Fibroblast of lung (primary cell): ENCODE results near the gene NDRG3. TPM values are rescaled to one million over a fixed set of nuclear protein-coding genes. Genes with fewer than 3 reads are reported as not detected.

Experiments
- DNase-seq, 2 donors: peaks; one replicate each; pipeline versions ENCODE4 v3.0.0 to v3.0.0-alpha.2; 2010; ENCODE audit warnings: low read depth in 2 of 2
- H2AFZ ChIP-seq: 2 replicates; pipeline ENCODE4 v1.5.1; 2012; ENCODE audit warnings: low read length, control low read depth, inconsistent platforms
- H3K27ac ChIP-seq: 2 replicates; pipeline ENCODE4 v1.5.1; 2011; ENCODE audit warnings: low read length, control low read depth; ENCODE audit not compliant: insufficient read depth
- H3K27me3 ChIP-seq: 2 replicates; pipeline ENCODE4 v1.5.1; 2011; ENCODE audit warnings: mild to moderate bottlenecking, low read length; ENCODE audit not compliant: control insufficient read depth, insufficient read depth
- H3K36me3 ChIP-seq: 2 replicates; pipeline ENCODE4 v1.5.1; 2011; ENCODE audit warnings: low read length; ENCODE audit not compliant: control insufficient read depth, insufficient read depth
- H3K4me1 ChIP-seq: 2 replicates; pipeline ENCODE4 v1.5.1; 2011; ENCODE audit warnings: low read length; ENCODE audit not compliant: control insufficient read depth, insufficient read depth; ENCODE audit errors: extremely low read depth
- H3K4me2 ChIP-seq: 2 replicates; pipeline ENCODE4 v1.5.1; 2011; ENCODE audit warnings: low read length, control low read depth; ENCODE audit not compliant: insufficient read depth; ENCODE audit errors: extremely low read depth
- H3K4me3 ChIP-seq, 4 experiments: fragments of 200-600 bp in 1 of 4; sonication (generic) in 1 of 4; replicated peaks in 1 of 4; 2 replicates each; pipeline ENCODE4 v1.5.1; 2011 to 2016; ENCODE audit warnings: low read length in 4 of 4, low read depth in 3 of 4, mild to moderate bottlenecking in 3 of 4, control low read depth in 2 of 4, inconsistent platforms in 1 of 4, mixed read lengths in 1 of 4; ENCODE audit not compliant: insufficient read depth in 1 of 4; ENCODE audit errors: control extremely low read depth in 1 of 4
- H3K79me2 ChIP-seq: 2 replicates; pipeline ENCODE4 v1.5.1; 2012; ENCODE audit warnings: mild to moderate bottlenecking, low read length, inconsistent platforms; ENCODE audit not compliant: control insufficient read depth, insufficient read depth
- H3K9ac ChIP-seq: 2 replicates; pipeline ENCODE4 v1.5.1; 2011; ENCODE audit warnings: mild to moderate bottlenecking, low read length, control low read depth; ENCODE audit not compliant: insufficient read depth
- H3K9me3 ChIP-seq: 2 replicates; pipeline ENCODE4 v1.5.1; 2012; ENCODE audit warnings: low read depth, low read length; ENCODE audit not compliant: control insufficient read depth, insufficient read depth
- H4K20me1 ChIP-seq: 2 replicates; pipeline ENCODE4 v1.5.1; 2011; ENCODE audit warnings: low read length; ENCODE audit not compliant: control insufficient read depth, insufficient read depth; ENCODE audit errors: extremely low read depth
- EZH2 ChIP-seq: IDR thresholded peaks from 2 replicates; pipeline ENCODE4 v1.5.1; 2012; ENCODE audit warnings: low read length, control low read depth, mild to moderate bottlenecking; ENCODE audit errors: missing control alignments
- polyA plus RNA-seq, 2 donors: library from polyadenylated mRNA; depleted of rRNA in 1 of 2; stranded (reverse) in 1 of 2; unstranded in 1 of 2; fragments of >200 nt; gene quantifications; 2 replicates each; pipeline ENCODE4 v1.2.1, GENCODE V29; 2011 to 2012; ENCODE audit warnings: missing spikeins in 1 of 2
- total RNA-seq: library from RNA; depleted of rRNA; stranded (reverse); fragments of >200 nt; gene quantifications from 2 replicates; pipeline ENCODE4 v1.2.1, GENCODE V29; 2014
- TF ChIP-seq, protein P1 (sequence below), 2 donors: IDR thresholded peaks in 1 of 2; conservative IDR thresholded peaks in 1 of 2; 1 replicate in 1 of 2; 2 replicates in 1 of 2; pipeline ENCODE4 v1.5.1; 2011 to 2012; ENCODE audit warnings: low read length in 2 of 2, control low read depth in 1 of 2, inconsistent platforms in 1 of 2, low read depth in 1 of 2, mild to moderate bottlenecking in 1 of 2

NDRG3 gene
- total and polyA plus RNA-seq, 2 donors (not counting 1 experiment from before 2014, with no cell fraction given), result 37.8 TPM

DNA sequence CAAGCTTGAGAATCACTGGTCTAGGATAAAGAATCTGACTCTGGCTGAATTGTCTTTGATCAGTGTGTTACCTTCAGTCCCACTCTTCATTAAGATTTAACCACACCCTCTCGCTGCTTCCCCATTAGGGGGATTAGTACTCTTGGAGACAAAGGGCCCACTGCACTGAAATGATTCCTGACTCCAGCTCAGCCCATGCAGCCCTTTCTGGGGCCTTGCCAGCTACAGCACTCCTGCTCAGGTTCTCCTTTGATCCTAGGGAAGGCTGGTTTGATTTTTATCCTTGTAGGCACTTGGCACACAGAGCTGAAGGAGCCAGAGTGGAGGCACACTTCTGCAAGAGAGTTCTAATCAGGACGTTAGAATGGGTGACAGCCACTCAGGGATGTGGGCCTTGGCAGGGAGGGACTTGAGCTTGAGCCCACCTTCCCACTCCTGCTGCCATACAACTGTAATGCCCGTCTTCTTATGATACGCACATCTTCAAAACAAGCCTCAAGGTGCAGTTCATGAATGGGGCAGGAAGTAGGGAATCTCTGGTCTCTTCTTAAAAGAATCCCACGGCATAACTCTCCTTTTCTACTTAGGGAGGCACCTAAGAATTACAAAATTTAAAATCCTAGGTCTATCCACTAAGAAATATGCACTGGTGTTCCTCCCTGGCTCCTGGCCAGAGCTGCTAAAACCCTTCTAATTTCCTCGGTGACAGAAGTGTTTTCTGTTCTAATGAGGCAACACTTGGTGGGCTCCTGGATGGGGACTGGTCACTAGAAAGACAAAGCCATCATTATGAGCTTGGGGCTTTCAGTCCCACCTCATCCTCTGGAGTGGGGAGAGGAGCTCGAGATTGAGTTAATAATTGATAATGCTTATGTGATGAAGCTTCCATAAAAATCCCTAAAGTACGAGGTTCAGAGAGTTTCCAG lies 98.4 kb downstream of the NDRG3 start:
- no peak overlapping the region for H3K4me2 ChIP-seq
- no peaks in the 10 kb centered on the region for H4K20me1 ChIP-seq
- no peak for TF ChIP-seq EZH2
- TF ChIP-seq, protein P1, sequence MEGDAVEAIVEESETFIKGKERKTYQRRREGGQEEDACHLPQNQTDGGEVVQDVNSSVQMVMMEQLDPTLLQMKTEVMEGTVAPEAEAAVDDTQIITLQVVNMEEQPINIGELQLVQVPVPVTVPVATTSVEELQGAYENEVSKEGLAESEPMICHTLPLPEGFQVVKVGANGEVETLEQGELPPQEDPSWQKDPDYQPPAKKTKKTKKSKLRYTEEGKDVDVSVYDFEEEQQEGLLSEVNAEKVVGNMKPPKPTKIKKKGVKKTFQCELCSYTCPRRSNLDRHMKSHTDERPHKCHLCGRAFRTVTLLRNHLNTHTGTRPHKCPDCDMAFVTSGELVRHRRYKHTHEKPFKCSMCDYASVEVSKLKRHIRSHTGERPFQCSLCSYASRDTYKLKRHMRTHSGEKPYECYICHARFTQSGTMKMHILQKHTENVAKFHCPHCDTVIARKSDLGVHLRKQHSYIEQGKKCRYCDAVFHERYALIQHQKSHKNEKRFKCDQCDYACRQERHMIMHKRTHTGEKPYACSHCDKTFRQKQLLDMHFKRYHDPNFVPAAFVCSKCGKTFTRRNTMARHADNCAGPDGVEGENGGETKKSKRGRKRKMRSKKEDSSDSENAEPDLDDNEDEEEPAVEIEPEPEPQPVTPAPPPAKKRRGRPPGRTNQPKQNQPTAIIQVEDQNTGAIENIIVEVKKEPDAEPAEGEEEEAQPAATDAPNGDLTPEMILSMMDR (conservative IDR thresholded peaks at IDR 0.05 in 1 of 2, IDR thresholded peaks at IDR 0.05 in 1 of 2; ENCODE audit: low read depth in 1 of 2, low read length in 2 of 2), result no peak

DNA sequence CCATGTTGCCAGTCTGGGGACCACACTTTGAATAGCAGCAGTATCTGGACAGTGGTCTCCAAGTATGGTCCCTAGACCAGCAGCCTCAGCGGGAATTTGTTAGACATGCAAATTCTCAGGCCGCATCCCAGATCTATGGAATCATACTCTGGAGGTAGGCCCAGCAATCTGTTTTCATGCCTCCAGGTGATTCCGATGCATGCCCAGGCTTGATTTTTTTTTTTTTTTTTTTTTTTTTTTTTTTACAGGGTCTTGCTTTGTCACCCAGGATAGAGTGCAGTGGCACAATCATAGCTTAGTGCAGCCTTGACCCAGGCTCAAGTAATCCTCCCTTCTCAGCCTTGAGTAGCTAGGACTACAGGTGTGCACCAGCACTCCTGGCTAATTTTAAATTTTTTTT lies 99.2 kb downstream of the NDRG3 start:
- Histone ChIP-seq H3K4me3 (no peak overlapping the region), H3K27me3 (no peaks in the 10 kb centered on the region), H3K79me2 (no peaks in the 10 kb centered on the region), H4K20me1 (no peaks in the 10 kb centered on the region), H3K4me1 (no peaks in the 10 kb centered on the region), H3K36me3 (no peaks in the 10 kb centered on the region), H3K9me3 (no peaks in the 10 kb centered on the region), H3K4me2 (no peak overlapping the region), H3K9ac (no peak overlapping the region), H3K27ac (no peak overlapping the region), H2AFZ (no peak overlapping the region)
- no peak for DNase-seq
- TF ChIP-seq EZH2, result no peak
- TF ChIP-seq, protein P1 (conservative IDR thresholded peaks at IDR 0.05 in 1 of 2, IDR thresholded peaks at IDR 0.05 in 1 of 2; ENCODE audit: low read depth in 1 of 2, low read length in 2 of 2), result no peak

More for the DNA sequence above, 98.4 kb downstream of the NDRG3 start:
- Histone ChIP-seq H3K4me3 (no peak overlapping the region), H3K27ac (no peak overlapping the region), H3K79me2 (no peaks in the 10 kb centered on the region), H3K9ac (no peak overlapping the region), H3K4me1 (no peaks in the 10 kb centered on the region), H2AFZ (no peak overlapping the region), H3K27me3 (no peaks in the 10 kb centered on the region), H3K36me3 (no peaks in the 10 kb centered on the region), H3K9me3 (no peaks in the 10 kb centered on the region)
- no peak for DNase-seq

DNA sequence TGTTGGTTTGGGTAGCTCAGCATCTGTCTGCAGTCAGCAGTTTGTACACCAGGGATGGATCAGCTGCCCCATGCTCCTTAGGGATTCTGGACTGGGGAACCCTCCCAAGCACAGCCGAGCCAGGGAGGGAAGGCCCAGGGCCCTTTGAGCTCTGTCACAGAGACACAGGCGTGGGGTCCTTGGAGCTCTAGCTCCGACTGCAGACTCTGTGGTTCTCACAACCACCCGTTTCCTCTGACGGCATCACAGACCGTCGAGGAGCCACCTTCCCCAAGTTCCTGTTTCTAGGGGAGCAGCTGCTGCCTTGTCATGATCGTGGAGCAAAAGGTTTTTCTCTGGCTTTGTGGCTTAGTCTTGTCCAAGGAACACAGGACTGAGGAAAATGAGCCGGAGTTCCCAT lies 99.9 kb downstream of the NDRG3 start, which contains the start of gene SLA2:
Gene SLA2, minus strand, starts transcription at position 199 of the 400 bp plus-strand sequence. CDS start 4,861 bp downstream, outside the sequence.
- Histone ChIP-seq H3K79me2 (no peaks in the 10 kb centered on the region), H2AFZ (no peak within 1 kb of the TSS)
- TF ChIP-seq, protein P1 (conservative IDR thresholded peaks at IDR 0.05 in 1 of 2, IDR thresholded peaks at IDR 0.05 in 1 of 2; ENCODE audit: low read depth in 1 of 2, low read length in 2 of 2), result no peak
- no peak for TF ChIP-seq EZH2

More for the DNA sequence above, 99.9 kb downstream of the NDRG3 start, which contains the start of gene SLA2:
- DNase-seq, result no peak
- Histone ChIP-seq H3K9me3 (no peaks in the 10 kb centered on the region), H3K4me2 (no peak within 1 kb of the TSS), H3K4me3 (no peak within 1 kb of the TSS), H3K27me3 (no peaks in the 10 kb centered on the region), H3K4me1 (no peaks in the 10 kb centered on the region), H3K9ac (no peak within 1 kb of the TSS), H3K27ac (no peak within 1 kb of the TSS), H3K36me3 (no peaks in the 10 kb centered on the region), H4K20me1 (no peaks in the 10 kb centered on the region)
